ENCODE data around the gene CPPED1.
"Not testable (repeated sequence)": the region's sequence is repeated elsewhere in the genome, so short reads cannot be mapped to it uniquely, and the experiment has no call there.

CPPED1 gene

GRCh38 chr16:12794486-12795387 lies 8.9 kb downstream of the CPPED1 start:
- H3K4me3 ChIP-seq (ENCODE audit: low read length) = no peak overlapping the region
- TF ChIP-seq ZNF274 (IDR thresholded peaks at IDR 0.05; ENCODE audit: low read depth, low read length) = no peak

GRCh38 chr16:12793865-12794240 lies 9.8 kb downstream of the CPPED1 start:
- TF ChIP-seq ZNF274 (IDR thresholded peaks at IDR 0.05; ENCODE audit: low read depth, low read length) = no peak
- no peak overlapping the region for H3K4me3 ChIP-seq (ENCODE audit: low read length)

GRCh38 chr16:12793120-12793864 lies 10.4 kb downstream of the CPPED1 start:
- no peak for TF ChIP-seq ZNF274 (IDR thresholded peaks at IDR 0.05; ENCODE audit: low read depth, low read length)
- H3K4me3 ChIP-seq (ENCODE audit: low read length) = no peak overlapping the region

GRCh38 chr16:12792528-12792927 lies 11.2 kb downstream of the CPPED1 start:
- H3K4me3 ChIP-seq (ENCODE audit: low read length) = not testable (repeated sequence)

- no peak for TF ChIP-seq ZNF274 (IDR thresholded peaks at IDR 0.05; ENCODE audit: low read depth, low read length)
- H3K4me3 ChIP-seq (ENCODE audit: low read length) = no peak overlapping the region
Measured at GRCh38 chr16:12791340-12791739, 12.3 kb downstream of the CPPED1 start.

GRCh38 chr16:12788758-12789157 lies 14.9 kb downstream of the CPPED1 start:
- H3K4me3 ChIP-seq (ENCODE audit: low read length) = no peak overlapping the region
- no peak for TF ChIP-seq ZNF274 (IDR thresholded peaks at IDR 0.05; ENCODE audit: low read depth, low read length)

GRCh38 chr16:12786081-12786480 lies 17.6 kb downstream of the CPPED1 start:
- TF ChIP-seq ZNF274 (IDR thresholded peaks at IDR 0.05; ENCODE audit: low read depth, low read length) = no peak
- no peak overlapping the region for H3K4me3 ChIP-seq (ENCODE audit: low read length)

- TF ChIP-seq ZNF274 (IDR thresholded peaks at IDR 0.05; ENCODE audit: low read depth, low read length) = no peak
- no peak overlapping the region for H3K4me3 ChIP-seq (ENCODE audit: low read length)
Measured at GRCh38 chr16:12784076-12784475, 19.6 kb downstream of the CPPED1 start.

- no peak for TF ChIP-seq ZNF274 (IDR thresholded peaks at IDR 0.05; ENCODE audit: low read depth, low read length)
- no peak overlapping the region for H3K4me3 ChIP-seq (ENCODE audit: low read length)
Measured at GRCh38 chr16:12781777-12782176, 21.9 kb downstream of the CPPED1 start.

GRCh38 chr16:12780467-12780866 lies 23.2 kb downstream of the CPPED1 start:
- H3K4me3 ChIP-seq (ENCODE audit: low read length) = no peak overlapping the region
- no peak for TF ChIP-seq ZNF274 (IDR thresholded peaks at IDR 0.05; ENCODE audit: low read depth, low read length)

GRCh38 chr16:12778726-12779125 lies 25.0 kb downstream of the CPPED1 start:
- H3K4me3 ChIP-seq (ENCODE audit: low read length) = no peak overlapping the region
- no peak for TF ChIP-seq ZNF274 (IDR thresholded peaks at IDR 0.05; ENCODE audit: low read depth, low read length)

- no peak overlapping the region for H3K4me3 ChIP-seq (ENCODE audit: low read length)
- TF ChIP-seq ZNF274 (IDR thresholded peaks at IDR 0.05; ENCODE audit: low read depth, low read length) = no peak
Measured at GRCh38 chr16:12775656-12776236, 27.9 kb downstream of the CPPED1 start.

GRCh38 chr16:12773221-12773620 lies 30.5 kb downstream of the CPPED1 start:
- TF ChIP-seq ZNF274 (IDR thresholded peaks at IDR 0.05; ENCODE audit: low read depth, low read length) = no peak
- H3K4me3 ChIP-seq (ENCODE audit: low read length) = no peak overlapping the region

GRCh38 chr16:12771341-12771798 lies 32.3 kb downstream of the CPPED1 start:
- no peak for TF ChIP-seq ZNF274 (IDR thresholded peaks at IDR 0.05; ENCODE audit: low read depth, low read length)

GRCh38 chr16:12769525-12769924 lies 34.2 kb downstream of the CPPED1 start:
- H3K4me3 ChIP-seq (ENCODE audit: low read length) = no peak overlapping the region
- no peak for TF ChIP-seq ZNF274 (IDR thresholded peaks at IDR 0.05; ENCODE audit: low read depth, low read length)

More at GRCh38 chr16:12771341-12771798, 32.3 kb downstream of the CPPED1 start:
- no peak overlapping the region for H3K4me3 ChIP-seq (ENCODE audit: low read length)
